ENCODE data around the gene HIGD2A.

GRCh38 chr5:176392526-176392925, 4.0 kb downstream of the HIGD2A start:
- TF ChIP-seq ZC3H4 (CRISPR knock-in tag; IDR thresholded peaks at IDR 0.05; ENCODE audit: borderline replicate concordance) (no peak), HINFP (tag; conservative IDR thresholded peaks at IDR 0.05; ENCODE audit: low read depth) (no peak), ZNF75A (CRISPR knock-in tag; IDR thresholded peaks at IDR 0.05) (no peak), ZNF507 (tag; conservative IDR thresholded peaks at IDR 0.05) (no peak), USF2 (CRISPR knock-in tag; IDR thresholded peaks at IDR 0.05) (no peak), BRD4 (IDR thresholded peaks at IDR 0.05) (no peak), NFYB (IDR thresholded peaks at IDR 0.05; ENCODE audit: extremely low read depth, insufficient read length) (no peak), REST (IDR thresholded peaks at IDR 0.05; ENCODE audit: borderline replicate concordance) (no peak), REST (CRISPR knock-in tag; IDR thresholded peaks at IDR 0.05; ENCODE audit: low read depth) (no peak), ZNF384 (IDR thresholded peaks at IDR 0.05; ENCODE audit: low read depth, low read length) (no peak), RBFOX2 (IDR thresholded peaks at IDR 0.05; ENCODE audit: low read depth, low read length) (no peak)
